RWPE1 (cell line): ENCODE measurements around the gene ASTN2.

Experiments used
- CTCF ChIA-PET: fragments of 350-600 bp; sonication (Branson Sonifier 250); formaldehyde crosslinking; extraction: SDS; loops from one replicate; lab custom pipeline; 2021; lab: Yijun Ruan, JAX
- POLR2A ChIA-PET: fragments of 400-600 bp; formaldehyde crosslinking; extraction: SDS; loops from one replicate; lab custom pipeline; 2020; ENCODE audit warnings: antibody characterized with exemption; ENCODE audit not compliant: low non-redundant PET; lab: Yijun Ruan, JAX
- DNase-seq: peaks from one replicate; pipeline ENCODE4 v3.0.0; 2012; ENCODE audit warnings: low spot score
- H3K27ac ChIP-seq: fragments of 450-650 bp; 2 replicates; pipeline ENCODE4 v1.5.1; 2017
- TF ChIP-seq, protein P1 (sequence below): fragments of 450-650 bp; conservative IDR thresholded peaks from 2 replicates; pipeline ENCODE4 v1.5.1; 2017; ENCODE audit warnings: low read depth, mild to moderate bottlenecking

The ASTN2 gene

DNA sequence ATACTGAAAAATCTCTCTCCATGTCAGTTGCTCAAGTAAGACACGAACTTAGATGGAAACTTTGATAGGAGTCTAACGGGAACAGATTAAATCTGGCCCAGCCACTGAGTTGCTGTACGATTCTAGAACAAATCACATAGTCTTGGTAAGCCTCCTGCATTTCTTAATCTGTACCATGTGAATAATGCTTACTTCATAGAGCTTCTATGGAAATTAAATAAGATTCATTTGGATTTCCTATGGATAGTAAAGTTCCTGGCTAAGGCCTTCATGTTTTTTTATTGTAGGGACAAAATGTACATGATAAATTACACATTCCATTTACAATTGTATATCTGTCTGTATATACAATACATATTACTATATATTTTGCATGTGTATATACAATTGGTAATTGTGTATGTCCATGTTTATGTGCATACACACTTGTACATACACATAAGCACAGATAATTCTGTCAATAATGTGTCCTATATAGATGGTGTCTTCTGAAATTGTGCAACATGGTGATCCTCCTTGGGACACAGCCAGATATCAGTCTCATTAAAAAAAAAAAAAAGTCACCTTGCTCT, 397.4 kb downstream of the ASTN2 start:
- TF ChIP-seq, protein P1, sequence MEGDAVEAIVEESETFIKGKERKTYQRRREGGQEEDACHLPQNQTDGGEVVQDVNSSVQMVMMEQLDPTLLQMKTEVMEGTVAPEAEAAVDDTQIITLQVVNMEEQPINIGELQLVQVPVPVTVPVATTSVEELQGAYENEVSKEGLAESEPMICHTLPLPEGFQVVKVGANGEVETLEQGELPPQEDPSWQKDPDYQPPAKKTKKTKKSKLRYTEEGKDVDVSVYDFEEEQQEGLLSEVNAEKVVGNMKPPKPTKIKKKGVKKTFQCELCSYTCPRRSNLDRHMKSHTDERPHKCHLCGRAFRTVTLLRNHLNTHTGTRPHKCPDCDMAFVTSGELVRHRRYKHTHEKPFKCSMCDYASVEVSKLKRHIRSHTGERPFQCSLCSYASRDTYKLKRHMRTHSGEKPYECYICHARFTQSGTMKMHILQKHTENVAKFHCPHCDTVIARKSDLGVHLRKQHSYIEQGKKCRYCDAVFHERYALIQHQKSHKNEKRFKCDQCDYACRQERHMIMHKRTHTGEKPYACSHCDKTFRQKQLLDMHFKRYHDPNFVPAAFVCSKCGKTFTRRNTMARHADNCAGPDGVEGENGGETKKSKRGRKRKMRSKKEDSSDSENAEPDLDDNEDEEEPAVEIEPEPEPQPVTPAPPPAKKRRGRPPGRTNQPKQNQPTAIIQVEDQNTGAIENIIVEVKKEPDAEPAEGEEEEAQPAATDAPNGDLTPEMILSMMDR: no peak
- ChIA-PET CTCF (interaction anchor here (0.6 kb wide), 1 partner anchor 770 kb away, joined by 4 read pairs; no protein-coding TSS in a partner anchor), POLR2A (no interaction called here)
- no peak for DNase-seq
- no peak overlapping the region for H3K27ac ChIP-seq

- no peak for DNase-seq
- POLR2A ChIA-PET: no interaction called here
- no peak overlapping the region for H3K27ac ChIP-seq
- TF ChIP-seq, protein P1: no peak
- CTCF ChIA-PET: interaction anchor here (1.1 kb wide), 1 partner anchor 11 kb away, joined by 4 read pairs; no protein-coding TSS in a partner anchor
These were observed 400.8 kb downstream of the ASTN2 start for GRCh38 chr9:117014061-117014460.

DNA sequence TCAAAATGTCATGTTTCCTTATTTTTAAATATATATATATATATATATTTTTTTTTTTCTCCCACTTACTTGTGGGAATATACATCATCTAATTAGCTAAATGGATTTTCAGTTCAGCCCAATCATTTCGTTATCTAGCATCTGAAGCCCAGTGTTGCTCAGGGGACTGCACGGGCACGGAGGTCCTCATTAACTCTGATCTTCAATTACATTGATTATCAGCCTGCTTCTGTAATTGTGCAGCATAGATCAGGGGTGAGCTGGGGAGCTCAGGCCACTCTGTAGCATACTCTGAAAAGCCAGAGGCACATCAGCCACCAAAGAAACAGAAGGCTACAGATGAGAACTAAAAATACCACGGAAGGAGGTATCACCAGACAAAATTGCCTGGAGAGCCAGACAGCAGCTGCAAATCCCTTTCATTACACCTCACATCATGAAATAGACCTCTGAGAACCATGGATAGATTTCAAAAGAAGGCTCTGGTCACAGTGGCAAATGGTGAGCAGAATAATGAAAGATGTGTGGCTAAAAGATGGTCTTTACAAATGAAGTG, 401.3 kb downstream of the ASTN2 start:
- DNase-seq: no peak
- ChIA-PET POLR2A (no interaction called here), CTCF (interaction anchor here (0.6 to 1.2 kb wide), 2 partner anchors 11 to 88 kb away, joined by 3 read pairs; no protein-coding TSS in a partner anchor)
- no peak overlapping the region for H3K27ac ChIP-seq
- TF ChIP-seq, protein P1: no peak

DNA sequence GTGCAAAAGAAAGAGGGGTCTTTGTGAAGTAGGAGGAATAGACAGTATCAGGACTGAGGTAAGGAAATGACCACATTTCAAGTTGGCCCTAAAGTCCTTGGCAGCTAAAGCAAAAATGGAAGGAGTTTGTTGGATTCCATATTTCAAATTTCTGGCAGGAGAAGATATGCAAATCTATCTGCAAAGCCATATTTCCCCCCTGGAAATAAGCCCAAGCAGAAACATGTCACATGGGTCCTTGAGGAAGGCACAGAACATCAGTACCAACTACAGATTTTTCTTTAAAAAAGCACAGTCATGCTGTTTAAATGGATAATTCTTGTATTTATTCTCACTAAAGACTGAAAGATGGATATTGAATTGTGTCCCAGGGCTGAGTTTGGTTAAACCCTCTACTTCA, 404.8 kb downstream of the ASTN2 start:
- DNase-seq: no peak
- H3K27ac ChIP-seq: no peak overlapping the region
- ChIA-PET POLR2A (no interaction called here), CTCF (interaction anchor here (0.6 kb wide), 1 partner anchor 506 kb away, joined by 3 read pairs; no protein-coding TSS in a partner anchor)
- TF ChIP-seq, protein P1: no peak

- H3K27ac ChIP-seq: no peak overlapping the region
- TF ChIP-seq, protein P1: no peak
- DNase-seq: no peak
- POLR2A ChIA-PET: no interaction called here
- CTCF ChIA-PET: interaction anchor here (1.4 kb wide), 1 partner anchor 273 kb away, joined by 3 read pairs; no protein-coding TSS in a partner anchor
These were observed 406.0 kb downstream of the ASTN2 start for GRCh38 chr9:117008876-117009275.

- H3K27ac ChIP-seq: no peak overlapping the region
- TF ChIP-seq, protein P1: no peak
- ChIA-PET CTCF (interaction anchor here (1.4 kb wide), 1 partner anchor 272 kb away, joined by 3 read pairs; no protein-coding TSS in a partner anchor), POLR2A (no interaction called here)
- no peak for DNase-seq
These were observed 406.4 kb downstream of the ASTN2 start for GRCh38 chr9:117008461-117008860.
